Sigmoid colon (tissue), 4 donors: ENCODE results near the gene XYLT2.

Experiments
- CTCF ChIP-seq, 4 experiments: fragments of 450-650 bp in 3 of 4; fragments of 200-600 bp in 1 of 4; IDR thresholded peaks; one replicate each; pipeline ENCODE4 v1.5.1; 2016 to 2019; ENCODE audit warnings: antibody characterized with exemption in 4 of 4, mild to moderate bottlenecking in 3 of 4, moderate library complexity in 2 of 4
- POLR2AphosphoS5 ChIP-seq, 4 donors: sonication (generic); formaldehyde crosslinking; IDR thresholded peaks; one replicate each; pipeline ENCODE4 v1.6.1; 2017; ENCODE audit warnings: antibody characterized with exemption in 4 of 4

GRCh38 chr17:50319306-50320004 lies 26.5 kb upstream of the XYLT2 start:
- TF ChIP-seq CTCF (IDR thresholded peaks at IDR 0.05) (no peak), POLR2AphosphoS5 (IDR thresholded peaks at IDR 0.05) (no peak)
